Spleen (tissue), 11 donors: ENCODE results near the gene DNAJC16. TPM values are rescaled to one million over a fixed set of nuclear protein-coding genes. Genes with fewer than 3 reads are reported as not detected.

ENCODE experiments used
- DNase-seq: peaks from one replicate; pipeline ENCODE4 v3.0.0-alpha.2; 2020
- H3K27ac ChIP-seq, 8 donors: fragments of 200-600 bp; sonication (generic) in 7 of 8; 1 replicate in 4 of 8; 2 replicates in 4 of 8; pipeline versions ENCODE4 v1.5.0 to v1.8.0; 2016 to 2021; ENCODE audit warnings: inconsistent platforms in 4 of 8, mild to moderate bottlenecking in 4 of 8, moderate library complexity in 1 of 8
- H3K27me3 ChIP-seq, 7 donors: fragments of 200-600 bp; sonication (generic) in 6 of 7; replicated peaks in 1 of 7; 1 replicate in 4 of 7; 2 replicates in 3 of 7; pipeline versions ENCODE4 v1.5.0 to v1.8.0; 2016 to 2021; ENCODE audit warnings: inconsistent platforms in 3 of 7, mild to moderate bottlenecking in 1 of 7
- H3K36me3 ChIP-seq, 6 donors: fragments of 200-600 bp; sonication (generic) in 5 of 6; 1 replicate in 4 of 6; 2 replicates in 2 of 6; pipeline versions ENCODE4 v1.5.0 to v1.8.0; 2016 to 2021; ENCODE audit warnings: inconsistent platforms in 2 of 6
- H3K4me1 ChIP-seq, 6 donors: fragments of 200-600 bp; sonication (generic) in 5 of 6; 1 replicate in 3 of 6; 2 replicates in 3 of 6; pipeline versions ENCODE4 v1.5.0 to v1.8.0; 2016 to 2021; ENCODE audit warnings: inconsistent platforms in 3 of 6
- H3K4me3 ChIP-seq, 8 donors: fragments of 200-600 bp; sonication (generic) in 7 of 8; 1 replicate in 4 of 8; 2 replicates in 4 of 8; pipeline versions ENCODE4 v1.5.0 to v1.8.0; 2016 to 2021; ENCODE audit warnings: inconsistent platforms in 4 of 8, mild to moderate bottlenecking in 4 of 8, moderate library complexity in 2 of 8
- H3K9me3 ChIP-seq, 8 donors: fragments of 200-600 bp; sonication (generic) in 7 of 8; 1 replicate in 4 of 8; 2 replicates in 4 of 8; pipeline versions ENCODE4 v1.5.0 to v1.8.0; 2016 to 2021; ENCODE audit warnings: inconsistent platforms in 4 of 8
- POLR2A ChIP-seq, 3 donors: fragments of 450-650 bp; IDR thresholded peaks; one replicate each; pipeline ENCODE4 v1.5.1; 2017; ENCODE audit warnings: antibody characterized with exemption in 3 of 3, mild to moderate bottlenecking in 1 of 3
- POLR2AphosphoS5 ChIP-seq, 3 donors: sonication (generic); formaldehyde crosslinking; IDR thresholded peaks; one replicate each; pipeline ENCODE4 v1.5.1; 2017; ENCODE audit warnings: antibody characterized with exemption in 3 of 3
- WGBS, 5 donors: extraction: QIAGEN DNeasy Blood & Tissue Kit in 3 of 5; methylation state at CpG; one replicate each; pipeline versions ENCODE4 v1.1.5 to v1.1.7; 2013 to 2018; 5-methylcytosine and 5-hydroxymethylcytosine counted together
- intact Hi-C: fragments of 100-400 bp; cut with DNase I; formaldehyde crosslinking; loops from one replicate; pipeline ENCODE4 v1.15.0; 2023; ENCODE audit warnings: low total_unique reads
- polyA plus RNA-seq, 3 donors: library from polyadenylated mRNA; stranded (reverse); fragments of 200-250 nt; gene quantifications; one replicate each; pipeline ENCODE4 v1.2.1, GENCODE V29; 2013
- total RNA-seq, 7 donors: library from RNA; depleted of rRNA in 3 of 7; stranded (reverse); fragments of >200 nt in 3 of 7; fragmentation: NEBNext Ultra II Directional in 4 of 7; extraction: Animal tissue kit (Norgen Biotek cat#: 25700) in 4 of 7; gene quantifications; one replicate each; pipeline versions ENCODE4 v1.1.0 to v1.2.1, GENCODE V29; 2016 to 2021
- TF ChIP-seq, protein P1 (sequence below), 11 experiments: fragments of 200-600 bp in 7 of 11; fragments of 450-650 bp in 4 of 11; sonication (generic) in 4 of 11; IDR thresholded peaks in 8 of 11; conservative IDR thresholded peaks in 3 of 11; 1 replicate in 7 of 11; 2 replicates in 4 of 11; pipeline versions ENCODE4 v1.4.0 to v1.8.0; 2016 to 2021; ENCODE audit warnings: antibody characterized with exemption in 11 of 11, inconsistent platforms in 4 of 11, mild to moderate bottlenecking in 1 of 11
- donor health status: healthy with polysubstance abuse.
- donor health status: DM: no; HTN: no; CAD: no; lungs with moderate emphysema.
- donor health status: DM: no; HTN: no; CAD: no.
- donor health status: Bipolar disorder and iron deficiency.
- donor health status: healthy.
- donor health status: DM: no; HTN: no; CAD: no.
- donor health status: DM: yes; HTN: yes; CAD: no.

The DNAJC16 gene
- total and polyA plus RNA-seq, 10 donors, result 3.7 to 23.0 (median 18.0) TPM

DNA sequence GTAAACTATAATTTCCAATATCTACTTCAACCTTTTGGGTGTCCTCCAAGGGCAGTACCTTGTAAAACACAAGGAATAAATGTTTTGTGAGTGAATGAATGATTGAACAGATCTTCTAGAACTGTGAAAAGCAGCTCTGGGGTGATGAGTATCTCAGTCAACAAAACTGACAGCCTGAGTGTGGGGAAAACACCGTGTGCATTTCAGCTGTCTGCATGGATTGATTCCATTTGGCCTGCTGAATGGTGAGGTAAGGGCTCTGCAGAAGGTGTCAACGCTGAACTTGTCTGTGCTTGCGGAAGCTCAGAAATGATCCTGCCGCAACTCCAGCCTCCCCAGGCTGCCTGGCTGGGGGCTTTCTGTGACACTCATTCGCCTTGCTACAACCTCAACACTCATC lies 65.6 kb downstream of the DNAJC16 start:
- intact Hi-C loops, result no loop called here
- H3K27ac ChIP-seq, result no peak overlapping the region
- TF ChIP-seq, protein P1, sequence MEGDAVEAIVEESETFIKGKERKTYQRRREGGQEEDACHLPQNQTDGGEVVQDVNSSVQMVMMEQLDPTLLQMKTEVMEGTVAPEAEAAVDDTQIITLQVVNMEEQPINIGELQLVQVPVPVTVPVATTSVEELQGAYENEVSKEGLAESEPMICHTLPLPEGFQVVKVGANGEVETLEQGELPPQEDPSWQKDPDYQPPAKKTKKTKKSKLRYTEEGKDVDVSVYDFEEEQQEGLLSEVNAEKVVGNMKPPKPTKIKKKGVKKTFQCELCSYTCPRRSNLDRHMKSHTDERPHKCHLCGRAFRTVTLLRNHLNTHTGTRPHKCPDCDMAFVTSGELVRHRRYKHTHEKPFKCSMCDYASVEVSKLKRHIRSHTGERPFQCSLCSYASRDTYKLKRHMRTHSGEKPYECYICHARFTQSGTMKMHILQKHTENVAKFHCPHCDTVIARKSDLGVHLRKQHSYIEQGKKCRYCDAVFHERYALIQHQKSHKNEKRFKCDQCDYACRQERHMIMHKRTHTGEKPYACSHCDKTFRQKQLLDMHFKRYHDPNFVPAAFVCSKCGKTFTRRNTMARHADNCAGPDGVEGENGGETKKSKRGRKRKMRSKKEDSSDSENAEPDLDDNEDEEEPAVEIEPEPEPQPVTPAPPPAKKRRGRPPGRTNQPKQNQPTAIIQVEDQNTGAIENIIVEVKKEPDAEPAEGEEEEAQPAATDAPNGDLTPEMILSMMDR (IDR thresholded peaks at IDR 0.05 in 8 of 11, conservative IDR thresholded peaks at IDR 0.05 in 3 of 11), result no peak
- DNase-seq, result no peak
- no peaks in the 10 kb centered on the region for H3K9me3 ChIP-seq
- no peaks in the 10 kb centered on the region for H3K27me3 ChIP-seq
- 76 to 93% (median 91%) methylated on average over 5 of the region's 5 CpGs for WGBS, 5 donors
- peaks cover 0 to 4% (median 0%) of the 10 kb centered on the region in 6 donors for H3K4me1 ChIP-seq
- peaks cover 0 to 14% (median 0%) of the 10 kb centered on the region in 6 donors for H3K36me3 ChIP-seq
- no peak overlapping the region for H3K4me3 ChIP-seq

DNA sequence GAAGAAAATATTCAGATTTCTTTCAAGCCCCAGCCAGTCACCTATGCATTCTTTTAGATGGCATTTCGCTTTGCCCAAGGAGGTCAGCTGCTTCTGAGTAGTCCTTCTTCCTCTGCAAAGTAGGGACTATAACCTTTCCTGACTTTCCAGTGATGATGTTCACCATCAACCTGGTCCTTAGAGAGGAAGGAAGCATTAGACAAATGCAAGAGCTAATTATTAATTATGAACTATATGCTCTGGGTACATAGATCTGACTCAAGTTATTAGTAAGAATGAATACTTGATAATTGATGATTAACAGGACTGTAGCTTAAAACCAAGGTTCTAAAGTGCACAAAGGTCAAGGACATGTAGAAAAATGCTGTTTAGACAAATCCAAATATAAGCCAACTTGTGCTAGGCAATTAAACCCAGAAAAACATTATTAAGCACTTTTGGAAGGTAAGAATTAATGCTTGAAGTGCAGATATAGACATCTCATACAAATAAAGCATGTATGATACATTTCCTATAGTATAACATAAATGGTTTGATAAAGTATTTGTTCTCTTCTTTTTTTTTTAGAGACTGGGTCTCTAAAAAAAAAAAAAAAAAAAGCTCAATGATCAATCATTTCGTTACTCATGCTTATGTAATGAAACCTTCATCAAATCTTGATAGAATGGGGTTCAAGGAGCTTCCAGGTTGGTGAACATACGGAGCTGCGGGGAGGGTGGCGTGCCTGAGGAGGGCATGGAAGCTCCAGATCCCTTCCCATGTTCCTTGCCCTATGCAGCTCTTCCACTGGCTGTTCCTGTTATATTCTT lies 69.4 kb downstream of the DNAJC16 start:
- H3K36me3 ChIP-seq, result no peaks in the 10 kb centered on the region
- no peaks in the 10 kb centered on the region for H3K27me3 ChIP-seq
- no peak overlapping the region for H3K4me3 ChIP-seq
- 80 to 86% (median 82%) methylated on average over 5 of the region's 5 CpGs for WGBS, 5 donors
- no peak for DNase-seq
- intact Hi-C loops, result no loop called here
- no peaks in the 10 kb centered on the region for H3K9me3 ChIP-seq
- TF ChIP-seq, protein P1 (IDR thresholded peaks at IDR 0.05 in 8 of 11, conservative IDR thresholded peaks at IDR 0.05 in 3 of 11), result no peak
- no peak for TF ChIP-seq POLR2A (IDR thresholded peaks at IDR 0.05)
- TF ChIP-seq POLR2AphosphoS5 (IDR thresholded peaks at IDR 0.05), result no peak
- no peak overlapping the region for H3K27ac ChIP-seq
- peaks cover 0 to 4% (median 0%) of the 10 kb centered on the region in 6 donors for H3K4me1 ChIP-seq

GRCh38 chr1:15598436-15598835 lies 71.8 kb downstream of the DNAJC16 start:
- DNase-seq, result no peak

More at GRCh38 chr1:15598436-15598835, 71.8 kb downstream of the DNAJC16 start:
- no peak for TF ChIP-seq POLR2AphosphoS5 (IDR thresholded peaks at IDR 0.05)
- TF ChIP-seq, protein P1 (IDR thresholded peaks at IDR 0.05 in 8 of 11, conservative IDR thresholded peaks at IDR 0.05 in 3 of 11), result no peak
- no peak for TF ChIP-seq POLR2A (IDR thresholded peaks at IDR 0.05)
- H3K9me3 ChIP-seq, result no peaks in the 10 kb centered on the region
- no peak overlapping the region for H3K27ac ChIP-seq
- H3K27me3 ChIP-seq, result no peaks in the 10 kb centered on the region
- H3K4me1 ChIP-seq, result peaks cover 3 to 16% (median 6%) of the 10 kb centered on the region in 6 donors
- WGBS, 5 donors, result 71 to 87% (median 74%) methylated on average over 2 of the region's 2 CpGs
- H3K36me3 ChIP-seq, result no peaks in the 10 kb centered on the region
- intact Hi-C loops, result no loop called here
- H3K4me3 ChIP-seq, result no peak overlapping the region
